H9 (cell line): Measurements from ENCODE around the gene C1orf122. TPM values are rescaled to one million over a fixed set of nuclear protein-coding genes. Genes with fewer than 3 reads are reported as not detected.

ENCODE experiments used
- DNase-seq: peaks from one replicate; pipeline ENCODE4 v3.0.0-alpha.2; 2017
- H2AFZ ChIP-seq: one replicate; pipeline ENCODE4 v1.6.1; 2013; ENCODE audit warnings: mild to moderate bottlenecking, low read length, control low read depth, moderate library complexity
- H2AK5ac ChIP-seq: 2 replicates; pipeline ENCODE4 v1.6.1; 2013; ENCODE audit warnings: low read length, control low read depth, mixed read lengths; ENCODE audit not compliant: insufficient read length
- H2BK120ac ChIP-seq: one replicate; pipeline ENCODE4 v1.6.1; 2013; ENCODE audit warnings: low read depth, mild to moderate bottlenecking, low read length, control low read depth, inconsistent platforms; ENCODE audit not compliant: poor library complexity, severe bottlenecking
- H2BK12ac ChIP-seq: 2 replicates; pipeline ENCODE4 v1.6.1; 2013; ENCODE audit warnings: low read length, control low read depth, mixed read lengths, low read depth; ENCODE audit not compliant: insufficient read length
- H2BK15ac ChIP-seq: 2 replicates; pipeline ENCODE4 v1.6.1; 2013; ENCODE audit warnings: low read depth, low read length, control low read depth
- H2BK20ac ChIP-seq: one replicate; pipeline ENCODE4 v1.6.1; 2013; ENCODE audit warnings: low read depth, mild to moderate bottlenecking, low read length, control low read depth, inconsistent platforms; ENCODE audit not compliant: poor library complexity, severe bottlenecking
- H2BK5ac ChIP-seq: 2 replicates; pipeline ENCODE4 v1.6.1; 2013; ENCODE audit warnings: low read length, control low read depth, mixed read lengths; ENCODE audit not compliant: insufficient read length
- H3K14ac ChIP-seq: 2 replicates; pipeline ENCODE4 v1.6.1; 2013; ENCODE audit warnings: low read length, control low read depth; ENCODE audit not compliant: insufficient read depth
- H3K18ac ChIP-seq: 2 replicates; pipeline ENCODE4 v1.6.1; 2013; ENCODE audit warnings: low read depth, mild to moderate bottlenecking, mixed read lengths, low read length, control low read depth; ENCODE audit not compliant: insufficient read length
- H3K23ac ChIP-seq: 2 replicates; pipeline ENCODE4 v1.6.1; 2013; ENCODE audit warnings: low read length, control low read depth, mixed read lengths, low read depth; ENCODE audit not compliant: insufficient read length
- H3K23me2 ChIP-seq: 2 replicates; pipeline ENCODE4 v1.6.1; 2013; ENCODE audit warnings: low read depth, mild to moderate bottlenecking, mixed read lengths, low read length, control low read depth; ENCODE audit not compliant: insufficient read length, poor library complexity, severe bottlenecking
- H3K27ac ChIP-seq: 2 replicates; pipeline ENCODE4 v1.5.1; 2013; ENCODE audit warnings: low read length, control low read depth, mixed read lengths, low read depth; ENCODE audit not compliant: insufficient read length
- H3K27me3 ChIP-seq: 2 replicates; pipeline ENCODE4 v1.6.1; 2013; ENCODE audit warnings: low read length, control low read depth, inconsistent platforms; ENCODE audit not compliant: insufficient read depth
- H3K4ac ChIP-seq: 2 replicates; pipeline ENCODE4 v1.6.1; 2013; ENCODE audit warnings: low read depth, mild to moderate bottlenecking, control low read depth, inconsistent platforms, low read length, moderate library complexity
- H3K4me1 ChIP-seq: 2 replicates; pipeline ENCODE4 v1.6.1; 2013; ENCODE audit warnings: low read length, control low read depth, inconsistent platforms; ENCODE audit not compliant: insufficient read depth
- H3K4me2 ChIP-seq: 2 replicates; pipeline ENCODE4 v1.6.1; 2013; ENCODE audit warnings: low read length, control low read depth, mixed read lengths; ENCODE audit not compliant: insufficient read length, insufficient read depth
- H3K56ac ChIP-seq: 2 replicates; pipeline ENCODE4 v1.6.1; 2013; ENCODE audit warnings: low read depth, mild to moderate bottlenecking, mixed read lengths, low read length, control low read depth; ENCODE audit not compliant: insufficient read length
- H3K79me1 ChIP-seq: 2 replicates; pipeline ENCODE4 v1.6.1; 2013; ENCODE audit warnings: low read depth, mild to moderate bottlenecking, moderate library complexity, low read length, control low read depth, inconsistent platforms; ENCODE audit not compliant: insufficient read depth, poor library complexity, severe bottlenecking
- H3K79me2 ChIP-seq: 2 replicates; pipeline ENCODE4 v1.6.1; 2013; ENCODE audit warnings: low read length, control low read depth, inconsistent platforms; ENCODE audit not compliant: insufficient read depth
- H3K9ac ChIP-seq: 2 replicates; pipeline ENCODE4 v1.6.1; 2013; ENCODE audit warnings: low read length, control low read depth, mixed read lengths; ENCODE audit not compliant: insufficient read length; ENCODE audit errors: extremely low read depth
- H3K9me3 ChIP-seq: one replicate; pipeline ENCODE4 v1.6.1; 2013; ENCODE audit warnings: low read depth, low read length, inconsistent platforms; ENCODE audit not compliant: control insufficient read depth
- H3T11ph ChIP-seq: one replicate; pipeline ENCODE4 v1.6.1; 2013; ENCODE audit warnings: mild to moderate bottlenecking, low read length, control low read depth, inconsistent platforms
- H4K20me1 ChIP-seq: one replicate; pipeline ENCODE4 v1.6.1; 2013; ENCODE audit not compliant: control insufficient read depth, insufficient read length, insufficient read depth
- H4K5ac ChIP-seq: 2 replicates; pipeline ENCODE4 v1.6.1; 2013; ENCODE audit warnings: low read depth, mild to moderate bottlenecking, mixed read lengths, low read length, control low read depth; ENCODE audit not compliant: insufficient read length
- H4K8ac ChIP-seq: replicated peaks from 2 replicates; pipeline ENCODE4 v1.6.1; 2013; ENCODE audit warnings: low read length, control low read depth, mixed read lengths, low read depth; ENCODE audit not compliant: insufficient read length
- H4K91ac ChIP-seq: 2 replicates; pipeline ENCODE4 v1.6.1; 2013; ENCODE audit warnings: low read depth, mild to moderate bottlenecking, moderate library complexity, mixed read lengths, low read length, control low read depth; ENCODE audit not compliant: insufficient read length
- H3K27ac Mint-ChIP-seq, 3 experiments: 2 replicates in 2 of 3; 3 replicates in 1 of 3; pipeline ENCODE4 v1.8.0; 2020 to 2021; ENCODE audit warnings: mixed read lengths in 3 of 3, mild to moderate bottlenecking in 1 of 3, moderate library complexity in 1 of 3
- H3K27me3 Mint-ChIP-seq: 2 replicates; pipeline ENCODE4 v1.8.0; 2021; ENCODE audit warnings: low read depth, mild to moderate bottlenecking, moderate library complexity, mixed read lengths
- H3K36me3 Mint-ChIP-seq, 3 experiments: 2 replicates in 2 of 3; 3 replicates in 1 of 3; pipeline ENCODE4 v1.8.0; 2020 to 2021; ENCODE audit warnings: low read depth in 3 of 3, mixed read lengths in 3 of 3; ENCODE audit not compliant: insufficient read depth in 1 of 3
- H3K4me1 Mint-ChIP-seq, 2 experiments: 2 replicates each; pipeline ENCODE4 v1.8.0; 2020; ENCODE audit warnings: mixed read lengths in 2 of 2
- H3K4me3 Mint-ChIP-seq, 2 experiments: 2 replicates in 1 of 2; 3 replicates in 1 of 2; pipeline ENCODE4 v1.8.0; 2020 to 2021; ENCODE audit warnings: mild to moderate bottlenecking in 2 of 2, mixed read lengths in 2 of 2, moderate library complexity in 1 of 2
- H3K9me3 Mint-ChIP-seq, 2 experiments: 2 replicates in 1 of 2; 3 replicates in 1 of 2; pipeline ENCODE4 v1.8.0; 2020; ENCODE audit warnings: mild to moderate bottlenecking in 2 of 2, mixed read lengths in 2 of 2, moderate library complexity in 1 of 2
- CTCF ChIP-seq: fragments of 200-600 bp; sonication (generic); conservative IDR thresholded peaks from 3 replicates; pipeline ENCODE4 v1.8.0; 2021; ENCODE audit warnings: antibody characterized with exemption, mild to moderate bottlenecking
- WGBS: extraction: QIAGEN DNeasy Blood & Tissue Kit; methylation state at CpG from one replicate; pipeline ENCODE4 v1.1.7; 2013; ENCODE audit warnings: missing lambda C conversion rate, low lambda C conversion rate, mixed read lengths; ENCODE audit not compliant: insufficient read length; ENCODE audit errors: extremely low coverage; 5-methylcytosine and 5-hydroxymethylcytosine counted together
- total RNA-seq: library from RNA; stranded (reverse); gene quantifications from 2 replicates; pipeline ENCODE4 v1.2.1, GENCODE V29; 2021

Gene C1orf122
- total RNA-seq, 1 experiment from 2014 or later = 59.3 TPM

- no peak overlapping the region for H3K56ac ChIP-seq
- no peak overlapping the region for H3K4ac ChIP-seq
- no CpG with 5 or more reads among the region's 7 CpGs for WGBS
- H4K20me1 ChIP-seq = no peaks in the 10 kb centered on the region
- no peak overlapping the region for H2AFZ ChIP-seq
- no peak overlapping the region for H4K8ac ChIP-seq
- H3K27ac ChIP-seq = no peak overlapping the region
- no peak overlapping the region for H2BK5ac ChIP-seq
- no peak overlapping the region for H4K5ac ChIP-seq
- no peak overlapping the region for H3T11ph ChIP-seq
- no peak overlapping the region for H3K9ac ChIP-seq
- H3K79me2 ChIP-seq = peaks cover 9% of the 10 kb centered on the region; the same call in 1 of the 2 replicates
- H3K4me1 Mint-ChIP-seq = peaks cover 10 to 11% of the 10 kb centered on the region in 2 experiments
- H3K4me2 ChIP-seq = no peak overlapping the region
- no peak overlapping the region for H2AK5ac ChIP-seq
- peaks cover 9% of the 10 kb centered on the region for H3K79me1 ChIP-seq
- no peaks in the 10 kb centered on the region for H3K9me3 ChIP-seq
- no peaks in the 10 kb centered on the region; the same call in 1 of the 2 replicates for H3K27me3 Mint-ChIP-seq
- peak overlapping the region in 1 of 3 experiments; percentile 28; a peak in 2 of 7 replicates for H3K27ac Mint-ChIP-seq
- no peak overlapping the region for H3K4me3 Mint-ChIP-seq
- H2BK12ac ChIP-seq = no peak overlapping the region
- no peaks in the 10 kb centered on the region for H3K9me3 Mint-ChIP-seq
- peak; percentile 82 for DNase-seq
- peak; percentile 92 for TF ChIP-seq CTCF
- H3K23ac ChIP-seq = no peak overlapping the region
- no peak overlapping the region for H4K91ac ChIP-seq
- H3K18ac ChIP-seq = no peak overlapping the region
- no peaks in the 10 kb centered on the region for H3K27me3 ChIP-seq
- no peak overlapping the region for H2BK20ac ChIP-seq
- no peaks in the 10 kb centered on the region; the same call in 1 of the 2 replicates for H3K4me1 ChIP-seq
- H3K23me2 ChIP-seq = peaks cover 8% of the 10 kb centered on the region
- H2BK120ac ChIP-seq = no peak overlapping the region
- H2BK15ac ChIP-seq = no peak overlapping the region
- no peak overlapping the region for H3K14ac ChIP-seq
- H3K36me3 Mint-ChIP-seq = peaks cover 9 to 43% (median 26%) of the 10 kb centered on the region in 3 experiments
Observed at GRCh38 chr1:37811027-37811655, 3.6 kb downstream of the C1orf122 start.
